HG03175 (cell line): ENCODE data around the gene HSD3B7.
"Not testable (repeated sequence)": the region's sequence is repeated elsewhere in the genome, so short reads cannot be mapped to it uniquely, and the experiment has no call there.

Experiments
- ATAC-seq: cut with Tn5 transposase; IDR thresholded peaks from one replicate; pipeline ENCODE4 v1.9.1; 2021; ENCODE audit warnings: mild to moderate bottlenecking, moderate library complexity; ENCODE audit not compliant: unreplicated experiment

HSD3B7 gene

DNA sequence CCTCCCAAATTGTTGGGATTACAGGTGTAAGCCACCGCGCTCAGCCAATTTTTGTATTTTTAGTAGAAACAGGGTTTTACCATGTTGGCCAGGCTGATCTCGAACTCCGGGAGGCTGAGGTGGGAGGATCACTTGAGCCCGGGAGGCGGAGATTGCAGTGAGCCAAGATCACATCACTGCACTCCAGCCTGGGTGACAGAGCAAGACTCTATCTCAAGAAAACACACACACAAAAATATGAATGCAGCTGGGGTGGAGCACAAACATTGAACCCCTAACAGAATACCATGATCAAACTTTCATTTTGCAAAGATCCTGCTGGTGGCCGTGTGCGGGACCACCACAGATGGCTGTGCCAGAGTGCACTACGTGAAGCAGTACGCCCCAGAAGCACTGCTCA lies 32.7 kb downstream of the HSD3B7 start:
- not testable (repeated sequence) for ATAC-seq

DNA sequence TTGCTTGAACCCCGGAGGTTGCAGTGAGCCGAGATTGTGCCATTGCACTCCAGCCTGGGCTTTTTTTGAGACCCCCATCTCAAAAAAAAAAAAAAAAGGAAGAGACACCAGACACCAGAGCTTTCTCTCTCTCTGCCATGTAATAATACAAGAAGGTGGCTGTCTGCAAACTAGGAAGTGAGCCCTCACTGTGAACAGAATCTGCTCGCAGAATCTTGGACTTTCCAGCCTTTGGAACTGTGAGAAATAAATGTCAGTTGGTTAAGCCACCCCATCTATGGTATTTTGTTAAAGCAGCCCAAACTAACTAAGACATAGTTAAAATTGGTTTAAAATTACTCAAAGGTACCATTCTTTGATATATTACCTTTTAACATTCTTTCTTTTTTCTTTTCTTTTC lies 35.5 kb downstream of the HSD3B7 start:
- no peak for ATAC-seq

DNA sequence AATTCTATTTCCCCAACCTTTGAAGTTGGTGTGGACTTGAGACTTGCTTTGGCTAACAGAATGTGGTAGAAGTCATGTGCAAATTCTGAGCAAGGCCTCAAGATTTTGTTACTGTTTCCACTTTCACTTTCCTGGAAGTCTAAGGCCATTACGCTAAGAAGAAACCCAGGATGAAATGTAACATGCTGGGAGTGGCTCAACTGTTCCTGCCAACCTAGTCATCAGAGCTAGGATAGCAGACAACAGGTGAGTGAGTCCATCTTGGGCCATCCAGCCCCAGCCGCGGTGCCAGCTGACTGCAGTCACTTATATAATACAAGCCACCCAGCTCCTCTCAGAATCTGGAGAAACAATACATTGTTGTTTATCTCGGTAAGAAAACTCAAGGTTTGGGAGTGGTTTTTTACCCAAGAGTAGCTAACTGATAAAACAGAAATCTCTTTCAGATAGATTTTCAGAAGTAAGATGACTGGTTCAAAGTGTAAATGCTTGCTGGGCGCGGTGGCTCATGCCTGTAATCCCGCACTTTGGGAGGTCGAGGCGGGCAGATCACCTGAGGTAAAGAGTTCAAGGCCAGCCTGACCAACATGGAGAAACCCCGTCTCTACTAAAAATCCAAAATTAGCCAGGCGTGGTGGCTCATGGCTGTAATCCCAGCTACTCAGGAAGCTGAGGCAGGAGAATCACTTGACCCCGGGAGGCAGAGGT lies 37.7 kb downstream of the HSD3B7 start:
- no peak for ATAC-seq

DNA sequence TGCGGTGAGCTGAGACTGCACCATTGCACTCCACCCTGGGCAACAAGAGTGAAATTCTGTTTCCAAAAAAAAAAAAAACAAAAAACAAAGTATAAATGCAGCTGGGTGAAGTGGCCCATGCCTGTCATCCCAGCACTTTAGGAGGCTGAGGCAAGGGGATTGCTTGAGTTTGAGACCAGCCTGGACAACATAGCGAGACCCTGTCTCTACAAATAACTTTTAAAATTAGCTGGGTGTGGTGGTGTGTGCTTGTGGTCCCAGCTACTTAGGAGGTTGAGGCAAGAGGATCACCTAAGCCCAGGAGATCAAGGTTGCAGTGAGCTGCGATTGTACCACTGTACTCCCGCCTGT lies 38.2 kb downstream of the HSD3B7 start:
- no peak for ATAC-seq

DNA sequence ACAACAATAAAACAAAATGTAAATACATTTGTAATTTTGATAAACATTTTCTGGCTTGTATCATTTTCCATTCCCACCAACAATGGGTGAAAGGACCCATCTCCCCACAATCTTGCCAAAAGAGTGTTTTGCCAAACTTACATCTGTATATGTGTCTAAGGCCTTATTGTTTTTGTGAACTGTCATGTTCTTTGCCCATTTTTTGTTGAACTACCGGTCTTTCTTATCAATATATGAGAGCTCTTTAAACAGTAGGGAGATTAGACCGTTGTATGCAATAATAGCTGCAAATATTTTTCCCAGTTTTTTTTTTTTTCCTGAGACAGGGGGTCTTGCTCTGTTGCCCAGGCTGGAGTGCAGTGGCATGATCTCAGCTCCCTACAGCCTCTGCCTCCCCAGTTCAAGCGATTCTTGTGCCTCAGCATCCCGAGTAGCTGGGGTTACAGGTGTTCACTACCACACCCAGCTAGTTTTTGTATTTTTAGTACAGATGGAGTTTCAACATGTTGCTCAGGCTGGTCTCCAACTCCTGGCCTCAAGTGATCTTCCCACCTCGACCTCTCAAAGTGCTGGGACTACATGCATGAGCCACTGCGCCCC lies 38.7 kb downstream of the HSD3B7 start:
- no peak for ATAC-seq

DNA sequence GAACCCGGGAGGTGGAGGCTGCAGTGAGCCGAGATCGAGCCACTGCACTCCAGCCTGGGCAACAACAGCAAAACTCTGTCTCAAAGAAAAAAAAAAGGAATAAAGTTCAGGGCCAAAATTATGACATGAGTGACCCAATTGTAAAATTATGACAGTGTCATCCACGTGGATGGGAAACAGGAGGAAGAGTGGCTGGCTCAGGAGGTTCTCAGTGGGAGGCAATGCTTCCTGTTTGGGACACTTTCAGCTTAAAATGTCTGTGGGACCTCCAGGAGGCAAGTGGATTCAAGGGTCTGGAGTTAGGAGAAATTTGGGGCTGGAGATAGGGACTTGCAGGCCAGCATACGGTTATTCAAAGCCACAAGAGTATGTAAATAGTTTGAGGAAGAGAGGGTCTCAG lies 40.3 kb downstream of the HSD3B7 start:
- ATAC-seq: no peak

DNA sequence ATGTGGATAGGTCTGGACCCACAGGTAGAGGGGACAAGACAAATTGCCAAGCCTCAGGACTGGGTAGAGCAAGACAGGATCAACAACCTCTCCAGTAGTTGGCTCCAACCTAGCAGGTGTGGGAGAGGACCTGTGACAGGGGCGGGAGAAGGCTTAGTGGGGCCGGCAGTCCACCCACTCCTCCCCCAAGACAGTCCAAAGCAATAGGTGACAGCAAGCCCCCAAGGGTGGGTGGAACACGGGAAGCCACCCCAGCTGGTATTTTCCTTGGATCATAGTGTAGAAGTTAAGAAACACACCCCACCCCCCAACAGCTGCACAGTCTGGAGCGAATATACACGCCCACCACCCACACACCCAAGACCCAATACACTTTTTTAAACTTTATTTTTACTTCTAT lies 44.3 kb downstream of the HSD3B7 start:
- ATAC-seq: no peak

DNA sequence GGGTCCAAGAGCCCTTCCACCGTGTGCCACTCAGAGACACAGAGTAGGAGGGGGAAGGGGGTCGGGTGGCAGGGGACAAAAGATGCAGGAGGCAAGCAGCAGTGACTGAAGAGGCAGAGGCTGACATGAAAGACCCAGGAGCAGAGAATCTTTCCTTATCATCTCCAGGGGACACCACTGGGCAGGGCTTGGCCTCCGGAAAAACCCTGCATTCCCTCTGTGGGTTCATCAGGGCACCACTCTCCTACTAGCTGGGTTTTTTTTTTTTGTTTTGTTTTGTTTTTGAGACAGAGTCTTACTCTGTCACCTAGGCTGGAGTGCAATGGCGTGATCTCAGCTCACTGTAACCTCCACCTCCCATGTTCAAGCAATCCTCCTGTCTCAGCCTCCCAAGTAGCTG lies 46.3 kb downstream of the HSD3B7 start:
- ATAC-seq: no peak

DNA sequence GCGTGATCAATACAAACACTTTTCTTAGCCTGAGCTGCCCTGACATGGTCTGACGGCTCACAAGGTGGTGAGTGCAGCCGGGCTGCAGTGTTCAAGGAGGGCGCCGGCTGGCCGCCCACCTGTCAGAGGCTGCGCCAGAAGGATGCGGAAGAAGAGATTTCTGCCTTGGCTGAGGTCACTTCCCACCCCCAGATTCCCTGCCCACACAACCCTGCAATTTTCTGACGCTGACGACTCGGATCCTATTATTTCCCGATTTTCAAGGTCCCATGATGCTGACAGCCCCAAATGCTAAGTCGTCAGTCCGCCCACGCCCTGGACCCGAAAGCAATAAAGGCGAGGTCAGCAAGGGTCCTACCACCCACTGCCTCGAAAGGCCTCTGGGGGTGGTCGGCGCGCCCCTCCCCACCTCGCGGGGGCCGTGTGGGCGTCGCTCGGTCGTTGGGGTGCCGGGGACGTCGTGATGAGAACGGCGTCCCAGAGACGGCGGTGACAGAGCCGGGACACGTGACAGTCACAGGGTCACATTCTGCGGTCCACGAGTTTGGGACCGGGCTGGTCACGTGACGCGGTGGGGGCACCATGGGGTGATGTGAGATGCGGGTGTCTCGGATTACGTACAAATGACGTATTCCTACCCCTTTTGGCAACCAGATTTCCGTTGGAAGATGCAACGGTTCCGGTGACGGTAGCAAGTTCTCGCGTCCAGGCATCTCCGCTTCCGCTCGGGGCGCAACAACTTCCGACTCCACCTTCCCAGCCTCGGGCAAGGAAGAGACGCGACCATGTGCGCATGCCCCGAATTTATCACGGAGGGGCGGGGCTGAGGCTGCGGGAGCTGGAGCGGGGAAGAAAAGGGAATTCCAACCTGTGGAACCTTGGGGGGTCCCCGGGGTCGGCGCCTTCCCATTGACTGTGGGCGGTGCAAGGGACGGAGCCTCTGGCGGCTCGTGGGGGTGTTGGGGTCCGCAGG lies 48.0 kb downstream of the HSD3B7 start, which contains the start of gene STX4:
STX4 (plus strand) TSS at position 823 of the 973 bp plus-strand sequence. CDS start 248 bp downstream, outside the sequence.
- ATAC-seq: peak; percentile 74

DNA sequence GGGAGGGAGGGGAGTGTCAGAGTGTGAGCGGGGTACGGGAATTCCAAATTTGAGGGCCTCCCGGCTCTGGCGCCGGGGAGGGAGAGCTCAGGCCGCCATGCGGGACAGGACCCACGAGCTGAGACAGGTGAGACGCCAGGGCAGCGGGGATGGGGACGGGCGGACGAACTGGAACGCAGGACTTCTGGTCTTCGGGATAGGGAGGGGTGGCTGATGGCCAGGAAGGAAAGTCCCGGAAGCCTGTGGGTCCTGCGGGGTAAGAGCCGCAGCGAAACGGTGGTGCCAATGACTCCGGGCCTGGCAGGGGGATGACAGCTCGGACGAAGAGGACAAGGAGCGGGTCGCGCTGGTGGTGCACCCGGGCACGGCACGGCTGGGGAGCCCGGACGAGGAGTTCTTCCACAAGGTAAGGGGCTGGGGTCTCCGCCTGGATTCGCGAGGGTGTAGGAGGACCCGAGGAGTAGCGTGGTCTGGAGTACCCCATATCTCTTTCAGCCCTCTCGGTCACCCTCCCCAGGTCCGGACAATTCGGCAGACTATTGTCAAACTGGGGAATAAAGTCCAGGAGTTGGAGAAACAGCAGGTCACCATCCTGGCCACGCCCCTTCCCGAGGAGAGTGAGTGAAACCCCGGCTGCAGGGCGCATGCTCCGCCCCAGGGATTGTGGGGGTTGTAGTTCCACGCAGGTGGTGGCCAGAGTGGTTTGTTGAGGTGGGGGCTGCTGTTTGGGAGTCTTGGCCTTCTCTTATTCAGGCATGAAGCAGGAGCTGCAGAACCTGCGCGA lies 48.9 kb downstream of the HSD3B7 start:
- ATAC-seq: peak; percentile 48

DNA sequence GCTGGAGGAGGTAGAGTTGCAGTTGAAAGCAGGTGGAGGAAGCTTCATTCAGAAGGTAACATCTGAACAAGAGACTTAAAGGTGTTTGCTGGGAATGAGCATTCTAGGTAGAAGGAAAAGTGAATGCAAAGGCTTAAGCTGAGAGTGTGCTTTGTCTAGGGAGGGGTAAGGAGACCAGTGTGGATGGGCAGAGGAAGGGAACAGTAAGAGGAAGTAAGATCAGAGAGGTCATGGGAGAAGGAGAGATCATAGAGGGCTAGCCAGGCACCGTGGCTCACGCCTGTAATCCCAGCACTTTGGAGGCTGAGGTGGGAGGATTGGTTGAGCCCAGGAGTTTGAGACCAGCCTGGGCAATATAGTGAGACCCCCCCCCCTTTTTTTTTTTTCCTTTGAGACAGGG lies 51.7 kb downstream of the HSD3B7 start:
- no peak for ATAC-seq
